NOMO-1 treated with dmso at 0.1 percent for 144 hours (cell line): Measurements from ENCODE around the gene PRKCZ.
"Not testable (repeated sequence)": the region's sequence is repeated elsewhere in the genome, so short reads cannot be mapped to it uniquely, and the experiment has no call there.

ENCODE experiments used
- DNase-seq: peaks from one replicate; lab custom pipeline; 2025; ENCODE audit not compliant: unreplicated experiment; lab: John Stamatoyannopoulos, UW

Gene PRKCZ

DNA sequence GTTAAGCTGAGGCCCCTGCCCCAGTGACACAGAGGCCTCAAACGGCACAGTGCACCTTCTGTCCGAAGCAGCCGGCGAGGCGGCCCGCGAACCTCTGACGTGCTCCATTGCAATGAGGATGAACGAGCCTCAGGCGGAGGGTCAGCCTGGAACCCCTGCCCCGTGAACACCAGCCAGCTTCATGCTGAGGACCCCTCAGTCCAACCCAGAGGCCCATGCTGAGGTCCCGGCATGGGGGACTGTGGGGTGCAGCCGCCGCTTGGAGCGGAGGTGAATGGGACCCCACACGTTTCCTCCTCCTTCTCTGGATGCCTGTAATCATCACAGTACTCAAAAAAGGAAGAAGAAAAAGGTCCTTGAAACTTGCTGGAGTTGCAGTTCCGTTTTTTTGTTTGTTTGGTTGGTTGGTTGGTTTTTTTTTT, 62.1 kb downstream of the PRKCZ start:
- DNase-seq = peak; percentile 86

GRCh38 chr1:2113620-2114135, 63.5 kb downstream of the PRKCZ start:
- no peak for DNase-seq

- not testable (repeated sequence) for DNase-seq
Observed at GRCh38 chr1:2114635-2115007, 64.4 kb downstream of the PRKCZ start.

DNA sequence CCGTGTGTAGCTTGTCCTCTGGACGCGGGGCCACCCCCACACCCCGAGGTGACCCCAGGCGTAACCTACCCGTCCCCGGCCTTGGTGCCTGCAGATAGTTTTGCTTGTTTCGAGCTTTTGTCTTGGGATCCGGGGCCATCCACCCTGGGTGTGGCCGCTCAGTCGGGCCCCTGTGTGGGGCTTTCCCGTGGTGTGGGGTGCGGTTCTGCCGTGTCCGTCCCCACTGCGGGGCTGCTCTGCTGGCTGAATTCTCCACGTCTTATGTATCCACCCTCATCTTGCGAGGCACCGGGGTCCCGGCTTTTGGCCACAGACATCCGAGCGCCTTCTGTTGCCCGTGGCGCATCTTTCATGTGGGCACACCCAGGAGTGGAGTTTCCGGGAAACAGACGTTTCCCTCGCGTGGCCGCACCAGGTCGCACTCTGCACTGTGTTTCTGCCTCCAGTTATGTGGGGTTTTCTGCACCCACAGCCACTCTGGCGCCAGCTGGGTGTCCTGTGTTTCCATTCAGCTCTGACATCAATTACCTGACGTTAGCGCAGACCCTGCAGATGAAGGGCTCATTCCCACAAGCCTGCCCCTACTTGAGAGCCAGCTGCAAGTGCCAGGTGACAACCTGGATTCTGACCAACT, 64.9 kb downstream of the PRKCZ start:
- no peak for DNase-seq

GRCh38 chr1:2115702-2116341, 65.6 kb downstream of the PRKCZ start:
- DNase-seq = no peak

GRCh38 chr1:2119886-2120285, 69.7 kb downstream of the PRKCZ start:
- DNase-seq = no peak

GRCh38 chr1:2121101-2121691, 71.0 kb downstream of the PRKCZ start:
- DNase-seq = no peak

- not testable (repeated sequence) for DNase-seq
Observed at GRCh38 chr1:2121794-2122193, 71.6 kb downstream of the PRKCZ start.

DNA sequence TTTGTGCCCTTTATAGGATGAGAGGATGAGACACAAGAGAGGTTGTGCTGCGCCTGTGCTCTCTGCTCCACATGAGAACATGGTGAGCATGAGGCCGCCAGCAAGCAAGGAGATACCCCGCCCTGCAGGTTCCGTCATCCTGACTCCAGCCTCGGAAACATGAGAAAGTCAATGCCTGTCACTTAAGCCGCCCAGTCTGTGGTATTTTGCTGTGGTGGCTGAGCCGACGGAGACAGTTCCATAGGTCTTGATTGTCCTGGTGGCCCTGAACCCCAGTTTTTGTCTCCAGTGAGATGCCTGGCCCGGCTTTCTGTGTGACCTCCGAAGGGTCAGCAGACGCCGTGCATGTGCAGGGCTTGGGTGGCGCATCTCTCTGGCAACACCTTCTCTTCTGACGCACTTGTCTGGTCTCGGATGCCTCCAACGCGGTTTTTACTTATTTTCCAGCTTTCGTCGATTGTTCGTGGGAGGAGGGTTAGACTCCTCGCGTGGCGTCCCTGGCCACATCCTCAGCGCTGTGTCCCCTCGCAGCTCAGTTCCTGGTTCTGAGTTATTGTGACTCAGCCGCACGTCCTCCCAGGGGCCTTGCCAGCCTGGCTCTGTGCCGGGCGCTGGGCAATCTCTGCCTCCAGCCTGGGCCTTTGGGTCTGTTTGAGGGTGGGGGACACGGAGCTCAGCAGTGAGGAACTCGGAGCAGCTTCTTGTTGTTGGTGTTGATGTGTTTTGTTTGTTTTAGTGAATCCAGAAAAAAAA, 74.4 kb downstream of the PRKCZ start:
- DNase-seq = no peak

GRCh38 chr1:2125350-2126211, 75.4 kb downstream of the PRKCZ start:
- DNase-seq = no peak

DNA sequence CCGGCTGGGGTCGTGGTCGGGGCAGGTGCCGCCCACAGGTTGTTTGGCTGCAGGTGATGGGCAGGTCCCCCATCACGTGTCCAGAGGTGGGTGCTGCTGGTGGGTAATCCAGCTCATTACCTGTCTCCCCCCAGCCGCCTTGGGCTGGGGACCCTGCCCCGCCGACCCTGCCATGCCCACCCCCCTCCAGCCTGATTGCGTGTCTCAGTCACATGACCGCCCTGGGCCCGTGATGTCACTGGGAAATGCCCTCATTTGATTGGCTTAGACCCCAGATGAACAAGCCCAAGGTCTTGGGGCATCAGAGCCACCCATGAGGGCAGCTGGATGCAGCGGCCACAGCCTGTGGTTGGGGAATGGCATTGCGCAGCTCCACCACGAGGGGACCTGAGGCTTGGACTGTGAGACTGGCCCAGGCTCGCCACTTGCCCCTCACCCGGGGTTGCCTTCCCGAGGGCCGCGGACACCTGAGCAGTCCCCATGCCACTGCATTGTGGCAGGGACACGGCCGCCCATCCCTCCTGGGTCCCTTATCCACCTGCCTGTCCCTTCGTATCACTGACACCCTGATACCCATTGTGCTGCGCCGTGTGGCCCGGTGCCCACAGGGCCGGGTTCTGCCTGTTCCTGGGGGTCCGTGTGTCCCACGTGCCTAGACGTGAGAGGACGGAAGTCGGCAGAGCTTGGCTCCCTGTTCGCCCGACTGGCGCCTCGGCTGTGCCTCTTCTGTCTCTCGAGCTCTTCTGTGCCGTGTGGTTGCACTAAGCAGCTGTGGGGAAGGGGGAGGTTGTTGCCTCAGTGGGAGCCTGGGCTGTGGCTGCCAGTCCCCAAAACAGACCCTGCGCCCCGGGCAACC, 76.3 kb downstream of the PRKCZ start:
- no peak for DNase-seq

DNA sequence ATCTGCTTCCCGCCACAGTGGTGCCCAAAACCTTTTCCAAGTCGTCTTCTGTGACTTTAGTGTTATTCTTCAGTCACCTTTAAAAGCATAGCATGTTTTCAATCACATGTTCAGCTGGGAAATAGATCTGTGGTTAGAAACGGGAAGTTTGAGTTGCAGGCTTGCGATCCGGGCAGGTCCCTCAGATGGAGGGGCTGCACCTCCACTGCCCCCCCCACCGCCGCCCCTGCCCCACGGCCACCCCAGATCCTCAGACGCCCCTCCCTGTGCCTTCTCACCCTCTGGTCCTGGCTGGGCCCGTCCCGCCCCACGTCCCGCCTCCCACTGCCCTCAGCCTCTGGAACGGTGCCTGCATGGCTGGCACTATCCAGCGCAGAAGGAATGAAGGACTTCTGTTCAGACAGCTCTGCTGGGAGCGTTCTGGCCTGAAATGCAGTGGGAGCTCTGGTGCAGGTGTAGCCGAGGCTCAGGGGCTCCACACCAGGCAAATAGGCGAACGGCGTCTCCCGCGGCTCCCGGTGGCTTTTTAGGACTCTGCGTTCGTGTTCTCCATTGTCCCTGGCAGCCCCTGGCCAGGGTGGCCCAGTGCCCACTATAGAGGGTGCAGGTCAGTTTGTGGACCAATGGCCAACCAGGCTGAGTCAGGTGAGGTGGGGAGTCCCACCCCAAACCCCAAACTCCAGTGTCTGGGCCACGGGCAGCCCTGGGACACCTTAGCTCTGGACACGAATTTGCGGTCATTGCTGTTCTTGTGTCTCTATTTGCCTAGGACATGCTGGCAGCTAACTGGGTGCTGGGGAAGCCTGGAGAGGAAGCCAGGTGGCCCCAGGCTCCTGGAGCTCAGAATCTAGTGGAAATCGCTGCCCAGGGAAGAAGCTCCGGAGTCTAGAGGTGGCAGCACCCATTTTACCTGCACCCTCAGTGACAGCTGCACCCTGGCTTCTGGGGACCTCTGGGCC, 77.3 kb downstream of the PRKCZ start:
- peak; percentile 11 for DNase-seq

DNA sequence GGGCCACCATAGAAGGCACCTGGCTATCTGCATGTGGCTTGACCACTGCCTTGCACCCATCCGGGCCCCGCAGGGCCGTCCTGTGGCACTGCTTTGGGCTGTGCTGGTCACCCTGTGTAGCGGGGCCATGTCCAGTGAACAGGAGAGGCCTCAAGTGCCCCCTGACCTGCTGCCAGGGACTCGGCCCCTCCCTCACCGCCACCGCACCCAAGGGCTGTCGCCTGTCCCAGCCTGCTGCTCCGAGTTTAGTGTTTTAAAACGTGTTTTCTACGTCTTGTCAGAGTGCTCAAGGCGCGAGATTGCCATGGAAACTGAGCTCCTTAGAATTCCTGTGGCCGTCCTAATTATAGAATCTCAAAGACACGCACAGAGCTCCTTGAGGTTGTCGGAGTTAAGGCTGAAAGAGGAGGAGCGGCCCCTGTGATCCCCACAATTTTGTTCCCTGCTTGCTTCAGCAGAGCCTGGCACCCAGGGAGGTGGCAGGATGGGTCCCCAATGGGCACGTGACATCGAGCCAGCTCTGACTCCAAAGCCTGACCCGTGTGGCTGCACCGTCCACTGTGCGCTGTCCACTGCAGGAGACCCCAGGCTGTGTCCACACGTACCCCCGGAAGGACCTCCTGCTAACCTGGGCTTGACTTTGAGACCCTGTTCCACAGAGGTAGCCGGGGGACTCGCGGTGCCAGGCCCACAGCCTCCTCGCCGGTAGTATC, 78.1 kb downstream of the PRKCZ start:
- DNase-seq = no peak

DNA sequence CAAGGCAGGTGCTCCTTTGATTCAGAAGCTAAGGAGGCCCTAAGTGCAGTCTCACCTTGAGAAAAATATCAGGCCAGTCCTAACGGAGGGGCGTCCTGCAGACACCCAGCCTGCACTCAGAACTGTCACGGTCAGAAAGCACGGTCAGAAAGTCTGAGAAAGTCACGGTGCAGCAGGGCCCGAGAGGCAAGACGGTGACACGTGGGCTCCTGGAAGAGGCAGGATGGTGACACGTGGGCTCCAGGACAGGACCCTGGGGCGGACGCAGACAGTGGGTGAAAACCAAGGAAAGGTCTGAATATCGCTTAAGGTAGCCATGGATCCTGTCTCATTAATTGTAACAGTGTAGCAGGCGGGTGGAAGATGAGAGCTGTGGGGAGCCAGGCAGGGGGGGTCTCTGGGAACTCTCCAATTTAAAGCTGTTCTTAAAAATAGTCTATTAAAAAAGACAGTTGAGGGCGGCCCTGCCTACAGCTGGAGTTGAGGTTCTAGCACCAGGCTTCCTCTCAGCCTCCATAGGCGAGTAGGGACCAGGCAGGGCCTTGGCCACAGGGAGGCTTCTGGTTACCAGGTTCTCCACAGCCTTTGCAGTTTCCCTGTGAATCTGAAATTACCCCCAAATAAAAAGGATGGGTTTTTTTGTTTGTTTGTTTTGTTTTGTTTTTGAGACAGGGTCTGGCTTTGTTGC, 79.2 kb downstream of the PRKCZ start:
- DNase-seq = no peak

DNA sequence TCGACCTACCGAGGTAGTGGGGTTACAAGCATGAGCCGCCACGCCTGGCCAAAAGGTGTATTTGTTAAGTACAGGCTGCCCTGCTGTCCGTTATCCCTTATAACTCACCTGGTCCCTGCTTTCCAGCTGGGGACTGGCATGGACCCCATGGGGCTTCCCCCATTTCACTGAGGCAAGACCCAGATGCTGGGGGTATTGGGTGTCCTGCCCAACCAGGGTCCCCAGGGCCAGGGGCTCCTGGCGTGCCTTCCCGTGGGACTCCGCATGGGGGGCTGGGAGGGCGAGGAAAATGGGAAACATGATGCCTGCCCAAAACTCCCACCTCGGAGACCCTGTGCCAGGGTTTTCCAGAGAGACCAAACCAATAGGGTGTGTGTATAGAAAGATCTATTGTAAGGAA, 79.9 kb downstream of the PRKCZ start:
- no peak for DNase-seq

- no peak for DNase-seq
Observed at GRCh38 chr1:2130871-2131289, 80.7 kb downstream of the PRKCZ start.

DNA sequence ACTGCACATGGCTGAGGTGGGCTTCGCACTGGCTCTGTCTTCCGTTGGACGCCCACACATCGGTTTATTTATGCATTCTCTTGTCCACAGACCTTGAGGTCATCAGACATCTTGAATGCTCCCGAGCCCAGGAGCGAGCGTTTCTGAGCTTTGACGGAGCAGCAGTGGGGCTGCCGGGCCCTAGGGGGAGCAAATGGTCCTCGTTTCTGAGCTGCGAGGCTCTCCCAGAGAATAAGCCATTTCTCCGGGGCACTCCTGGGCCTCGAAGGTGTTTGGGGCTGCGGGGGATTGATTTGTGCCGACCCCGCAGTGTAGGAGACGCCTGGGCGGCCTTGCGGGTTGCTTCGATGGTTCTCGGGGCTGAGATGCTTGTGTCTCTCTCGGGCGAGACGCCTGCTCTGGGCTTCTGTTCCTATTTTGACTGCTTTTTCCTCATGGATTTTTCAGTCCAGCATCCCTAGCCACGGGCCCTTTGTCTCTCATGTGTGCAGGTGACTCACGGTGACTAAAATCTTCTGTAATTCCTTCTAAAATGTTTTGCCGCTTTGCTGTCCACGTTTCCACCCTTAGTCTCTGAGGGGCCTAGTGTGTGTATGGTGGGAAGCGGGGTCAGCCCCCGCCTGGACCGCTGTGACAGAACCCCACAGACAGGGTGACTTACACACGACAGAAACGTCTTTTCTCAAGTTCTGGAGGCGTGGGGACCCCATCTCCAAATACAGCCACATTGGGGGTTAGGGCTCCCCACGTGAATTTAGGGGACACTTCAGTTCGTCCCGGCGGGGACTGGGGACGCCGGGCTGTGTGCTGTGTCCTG, 82.2 kb downstream of the PRKCZ start:
- DNase-seq = no peak
